ENCODE results near the gene FAN1. TPM values are rescaled to one million over a fixed set of nuclear protein-coding genes. Genes with fewer than 3 reads are reported as not detected.

The FAN1 gene
- total and polyA plus RNA-seq, 8 donors: 4.2 to 18.0 (median 9.9) TPM

DNA sequence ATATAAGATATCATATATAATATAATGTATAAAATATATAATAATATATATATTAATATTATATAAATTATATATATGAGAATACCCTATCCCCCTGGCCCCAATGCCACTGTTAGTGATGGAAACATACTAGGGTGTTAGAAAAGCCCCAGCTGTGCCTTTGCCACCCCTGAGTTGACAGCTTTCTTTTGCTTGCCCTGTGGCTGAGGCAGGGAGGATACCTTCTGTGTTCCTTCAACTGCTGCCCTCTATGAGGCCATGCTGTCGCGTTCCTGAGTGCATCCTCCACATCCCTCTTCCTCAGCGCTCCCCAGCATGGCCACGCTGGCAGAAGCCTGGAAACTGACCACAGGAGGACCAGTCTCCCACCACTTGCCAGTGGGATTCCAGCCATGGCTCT lies 26.3 kb downstream of the FAN1 start:
- WGBS, 2 donors: 98 to 100% methylated on average over 4 of the region's 4 CpGs
- ATAC-seq: no peak
- peaks cover 0 to 4% (median 0%) of the 10 kb centered on the region in 3 donors for H3K36me3 ChIP-seq

DNA sequence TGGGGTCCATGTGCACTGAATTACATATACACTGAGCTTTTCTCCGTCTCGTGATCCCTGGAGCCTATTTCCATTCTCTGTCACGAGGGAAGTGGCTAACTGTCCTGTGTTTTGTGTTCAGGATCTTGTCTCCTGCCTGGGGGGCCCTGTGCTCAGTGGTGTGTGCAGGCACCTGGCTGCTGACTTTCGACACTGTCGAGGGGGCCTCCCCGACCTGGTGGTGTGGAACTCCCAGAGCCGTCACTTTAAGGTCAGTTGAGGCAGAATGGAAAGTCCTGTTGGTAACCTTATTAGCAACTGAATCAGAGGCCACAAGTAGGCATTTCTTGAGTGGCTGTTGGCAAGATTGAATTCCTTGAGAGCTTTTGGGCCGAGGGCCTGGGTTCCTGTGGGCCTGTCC lies 26.7 kb downstream of the FAN1 start:
- ATAC-seq (no peak), FAIRE-seq (no peak), DNase-seq (no peak)
- H3K4me1 ChIP-seq: no peaks in the 10 kb centered on the region
- peaks cover 0 to 4% (median 0%) of the 10 kb centered on the region in 3 donors for H3K36me3 ChIP-seq
- TF ChIP-seq, protein P1, sequence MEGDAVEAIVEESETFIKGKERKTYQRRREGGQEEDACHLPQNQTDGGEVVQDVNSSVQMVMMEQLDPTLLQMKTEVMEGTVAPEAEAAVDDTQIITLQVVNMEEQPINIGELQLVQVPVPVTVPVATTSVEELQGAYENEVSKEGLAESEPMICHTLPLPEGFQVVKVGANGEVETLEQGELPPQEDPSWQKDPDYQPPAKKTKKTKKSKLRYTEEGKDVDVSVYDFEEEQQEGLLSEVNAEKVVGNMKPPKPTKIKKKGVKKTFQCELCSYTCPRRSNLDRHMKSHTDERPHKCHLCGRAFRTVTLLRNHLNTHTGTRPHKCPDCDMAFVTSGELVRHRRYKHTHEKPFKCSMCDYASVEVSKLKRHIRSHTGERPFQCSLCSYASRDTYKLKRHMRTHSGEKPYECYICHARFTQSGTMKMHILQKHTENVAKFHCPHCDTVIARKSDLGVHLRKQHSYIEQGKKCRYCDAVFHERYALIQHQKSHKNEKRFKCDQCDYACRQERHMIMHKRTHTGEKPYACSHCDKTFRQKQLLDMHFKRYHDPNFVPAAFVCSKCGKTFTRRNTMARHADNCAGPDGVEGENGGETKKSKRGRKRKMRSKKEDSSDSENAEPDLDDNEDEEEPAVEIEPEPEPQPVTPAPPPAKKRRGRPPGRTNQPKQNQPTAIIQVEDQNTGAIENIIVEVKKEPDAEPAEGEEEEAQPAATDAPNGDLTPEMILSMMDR (IDR thresholded peaks at IDR 0.05): no peak
- H3K4me3 ChIP-seq: no peak overlapping the region
- H3K27ac ChIP-seq: no peak overlapping the region
- H3K27me3 ChIP-seq: no peaks in the 10 kb centered on the region
- H3K9me3 ChIP-seq: no peaks in the 10 kb centered on the region
- WGBS, 2 donors: 96% methylated on average over 8 of the region's 8 CpGs
- intact Hi-C loops (cut with DNase I): no loop called here

More for the DNA sequence above, 26.3 kb downstream of the FAN1 start:
- intact Hi-C loops (cut with DNase I): no loop called here
- FAIRE-seq: no peak
- Histone ChIP-seq H3K4me3 (no peak overlapping the region), H3K27ac (no peak overlapping the region), H3K27me3 (no peaks in the 10 kb centered on the region), H3K9me3 (no peaks in the 10 kb centered on the region), H3K4me1 (no peaks in the 10 kb centered on the region)
- no peak for DNase-seq
- TF ChIP-seq, protein P1 (IDR thresholded peaks at IDR 0.05): no peak

DNA sequence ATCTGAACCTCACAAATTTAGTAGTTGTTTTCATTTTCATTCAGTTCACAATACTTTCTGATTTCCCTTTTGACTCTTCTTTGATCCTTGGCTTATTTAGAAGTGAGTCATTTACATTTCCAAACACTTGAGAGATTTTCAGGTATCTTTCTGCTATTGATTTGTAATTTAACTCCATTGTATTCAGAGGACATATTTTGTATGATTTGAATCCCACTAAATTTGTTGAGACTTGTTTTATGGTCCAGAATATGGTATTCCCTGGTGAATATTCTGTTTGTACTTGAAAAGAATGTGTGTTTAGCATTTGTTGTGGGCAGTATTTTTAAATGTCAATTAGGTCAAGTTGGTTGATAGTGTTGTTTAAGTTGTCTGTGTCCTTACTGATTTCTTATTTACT lies 29.6 kb downstream of the FAN1 start:
- no peak for ATAC-seq
- FAIRE-seq: no peak
- Histone ChIP-seq H3K9me3 (no peaks in the 10 kb centered on the region), H3K4me1 (no peaks in the 10 kb centered on the region), H3K4me3 (no peak overlapping the region), H3K36me3 (peaks cover 0 to 4% (median 0%) of the 10 kb centered on the region in 3 donors), H3K27me3 (no peaks in the 10 kb centered on the region), H3K27ac (no peak overlapping the region)
- no peak for DNase-seq
- intact Hi-C loops (cut with DNase I): no loop called here
- TF ChIP-seq, protein P1 (IDR thresholded peaks at IDR 0.05): no peak

DNA sequence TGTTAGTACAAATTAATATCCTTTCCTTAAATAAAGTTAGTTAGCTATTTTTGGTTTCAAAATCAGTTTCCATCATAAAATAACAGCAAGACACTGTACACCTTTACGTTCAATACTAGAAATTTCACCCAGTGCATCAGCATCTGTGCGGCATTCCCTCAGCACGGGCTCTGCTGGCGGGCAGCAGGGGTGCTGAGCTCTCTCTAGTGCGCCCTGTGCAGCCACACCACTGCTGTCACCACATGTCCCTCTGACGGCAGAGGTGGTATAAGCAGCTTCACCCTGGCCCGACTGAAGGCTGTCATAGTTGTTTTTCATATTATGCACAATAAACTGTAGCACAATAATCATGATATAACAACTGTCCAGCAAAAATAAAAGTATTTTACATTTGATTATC lies 35.4 kb downstream of the FAN1 start:
- 94 to 97% methylated on average over 7 of the region's 7 CpGs for WGBS, 2 donors
- Histone ChIP-seq H3K4me3 (no peak overlapping the region), H3K36me3 (peaks cover 0 to 23% (median 7%) of the 10 kb centered on the region in 3 donors), H3K27ac (no peak overlapping the region), H3K27me3 (no peaks in the 10 kb centered on the region), H3K9me3 (no peaks in the 10 kb centered on the region), H3K4me1 (peaks cover 0 to 4% (median 0%) of the 10 kb centered on the region in 3 donors)
- FAIRE-seq: no peak
- DNase-seq: no peak
- no peak for ATAC-seq
- TF ChIP-seq, protein P1 (IDR thresholded peaks at IDR 0.05): no peak
- intact Hi-C loops (cut with DNase I): no loop called here

DNA sequence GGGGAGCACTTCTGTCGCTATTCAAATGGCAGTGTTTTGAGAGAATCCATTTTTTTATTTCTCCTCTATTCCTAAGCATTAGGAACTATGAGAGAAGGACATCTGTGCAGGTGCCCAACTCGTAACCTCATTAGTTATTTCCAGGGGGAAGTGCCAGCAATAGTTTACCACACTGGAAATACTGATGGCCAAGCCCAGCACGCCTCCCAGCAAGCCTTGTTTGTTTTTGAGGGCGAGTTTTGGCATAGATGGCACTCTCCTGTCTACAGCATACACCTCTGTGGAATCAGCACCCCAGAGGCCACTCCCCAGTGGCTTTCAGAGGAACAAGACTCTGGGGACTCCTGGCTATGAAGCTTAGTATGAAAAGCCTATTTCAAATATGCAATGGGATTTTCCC lies 36.6 kb downstream of the FAN1 start:
- no peak for FAIRE-seq
- Histone ChIP-seq H3K27ac (no peak overlapping the region), H3K4me1 (peaks cover 0 to 4% (median 0%) of the 10 kb centered on the region in 3 donors), H3K9me3 (no peaks in the 10 kb centered on the region), H3K36me3 (peaks cover 0 to 27% (median 7%) of the 10 kb centered on the region in 3 donors), H3K27me3 (no peaks in the 10 kb centered on the region), H3K4me3 (no peak overlapping the region)
- intact Hi-C loops (cut with DNase I): no loop called here
- WGBS, 2 donors: 27 to 29% methylated on average over 4 of the region's 4 CpGs
- peak; percentile 31 to 81 (median 73) for ATAC-seq
- TF ChIP-seq, protein P1 (IDR thresholded peaks at IDR 0.05): no peak
- DNase-seq: peak in 1 of 6 donors; percentile 33
